ENCODE measurements around the gene BAIAP2L1.
A peak's percentile ranks its signal among the peaks of the same experiment; 100 is the strongest.

BAIAP2L1 gene

GRCh38 chr7:98348726-98349474, 52.0 kb downstream of the BAIAP2L1 start:
- no peak overlapping the region for H3K4me3 ChIP-seq (ENCODE audit: low read depth, low read length)
- TF ChIP-seq CTCF (IDR thresholded peaks at IDR 0.05; ENCODE audit: insufficient read depth, low read depth, low read length, missing control alignments) = no peak
- DNase-seq (ENCODE audit: low read depth) = no peak

- no peak overlapping the region for H3K4me3 ChIP-seq (ENCODE audit: low read depth, low read length)
- DNase-seq (ENCODE audit: low read depth) = peak; percentile 20
- TF ChIP-seq CTCF (IDR thresholded peaks at IDR 0.05; ENCODE audit: insufficient read depth, low read depth, low read length, missing control alignments) = no peak
Measured at GRCh38 chr7:98346515-98347069, 54.3 kb downstream of the BAIAP2L1 start.

GRCh38 chr7:98341106-98341505, 59.8 kb downstream of the BAIAP2L1 start:
- no peak for DNase-seq (ENCODE audit: low read depth)
- no peak overlapping the region for H3K4me3 ChIP-seq (ENCODE audit: low read depth, low read length)
- no peak for TF ChIP-seq CTCF (IDR thresholded peaks at IDR 0.05; ENCODE audit: insufficient read depth, low read depth, low read length, missing control alignments)

- no peak for TF ChIP-seq CTCF (IDR thresholded peaks at IDR 0.05; ENCODE audit: insufficient read depth, low read depth, low read length, missing control alignments)
- DNase-seq (ENCODE audit: low read depth) = no peak
- H3K4me3 ChIP-seq (ENCODE audit: low read depth, low read length) = no peak overlapping the region
Measured at GRCh38 chr7:98339043-98339442, 61.8 kb downstream of the BAIAP2L1 start.

GRCh38 chr7:98338441-98338840, 62.4 kb downstream of the BAIAP2L1 start:
- H3K4me3 ChIP-seq (ENCODE audit: low read depth, low read length) = no peak overlapping the region
- no peak for TF ChIP-seq CTCF (IDR thresholded peaks at IDR 0.05; ENCODE audit: insufficient read depth, low read depth, low read length, missing control alignments)
- no peak for DNase-seq (ENCODE audit: low read depth)

GRCh38 chr7:98335411-98335977, 65.4 kb downstream of the BAIAP2L1 start:
- DNase-seq (ENCODE audit: low read depth) = no peak
- no peak overlapping the region for H3K4me3 ChIP-seq (ENCODE audit: low read depth, low read length)
- no peak for TF ChIP-seq CTCF (IDR thresholded peaks at IDR 0.05; ENCODE audit: insufficient read depth, low read depth, low read length, missing control alignments)
